ENCODE measurements around the gene GPC5. TPM values are rescaled to one million over a fixed set of nuclear protein-coding genes. Genes with fewer than 3 reads are reported as not detected.

GPC5 gene
- total and polyA plus RNA-seq, 4 donors: 0.51 to 22.4 (median 2.0) TPM

GRCh38 chr13:91773591-91774227 lies 375.3 kb downstream of the GPC5 start:
- Histone ChIP-seq H3K27me3 (ENCODE audit: control insufficient read depth in 4 of 4, insufficient read depth in 4 of 4, low read length in 3 of 4) (no peaks in the 10 kb centered on the region), H3K9me3 (ENCODE audit: control insufficient read depth in 4 of 4, low read length in 3 of 4) (no peaks in the 10 kb centered on the region), H3K9ac (ENCODE audit: low read depth in 1 of 2, low read length in 2 of 2) (no peak overlapping the region), H3K4me3 (ENCODE audit: low read depth in 1 of 3, low read length in 3 of 3) (no peak overlapping the region), H3K36me3 (ENCODE audit: control insufficient read depth in 4 of 4, insufficient read depth in 3 of 4, low read depth in 1 of 4, low read length in 3 of 4) (no peaks in the 10 kb centered on the region), H3K27ac (ENCODE audit: low read depth in 1 of 2, low read length in 2 of 2) (no peak overlapping the region), H3K4me1 (ENCODE audit: control insufficient read depth in 4 of 4, insufficient read depth in 4 of 4, low read length in 3 of 4) (peaks cover 0 to 2% (median under 1%) of the 10 kb centered on the region in 4 donors)
- 76% methylated on average over 3 of the region's 3 CpGs for WGBS
- TF ChIP-seq JUND (IDR thresholded peaks at IDR 0.05): no peak
- TF ChIP-seq FOXA1 (IDR thresholded peaks at IDR 0.05): no peak
- TF ChIP-seq CTCF (IDR thresholded peaks at IDR 0.05; ENCODE audit: low read depth, low read length, missing input control): no peak
- TF ChIP-seq EGR1 (IDR thresholded peaks at IDR 0.05; ENCODE audit: low read depth in 2 of 2): no peak
- TF ChIP-seq FOXA2 (IDR thresholded peaks at IDR 0.05): no peak
- TF ChIP-seq GABPA (IDR thresholded peaks at IDR 0.05 in 1 of 2, conservative IDR thresholded peaks at IDR 0.05 in 1 of 2): no peak
- TF ChIP-seq RXRA (IDR thresholded peaks at IDR 0.05): no peak
- no peak for DNase-seq (ENCODE audit: low spot score)

- Histone ChIP-seq H3K4me3 (ENCODE audit: low read depth in 1 of 3, low read length in 3 of 3) (no peak overlapping the region), H3K9me3 (ENCODE audit: control insufficient read depth in 4 of 4, low read length in 3 of 4) (no peaks in the 10 kb centered on the region), H3K4me1 (ENCODE audit: control insufficient read depth in 4 of 4, insufficient read depth in 4 of 4, low read length in 3 of 4) (peaks cover 0 to 2% (median under 1%) of the 10 kb centered on the region in 4 donors), H3K9ac (ENCODE audit: low read depth in 1 of 2, low read length in 2 of 2) (no peak overlapping the region), H3K36me3 (ENCODE audit: control insufficient read depth in 4 of 4, insufficient read depth in 3 of 4, low read depth in 1 of 4, low read length in 3 of 4) (no peaks in the 10 kb centered on the region), H3K27me3 (ENCODE audit: control insufficient read depth in 4 of 4, insufficient read depth in 4 of 4, low read length in 3 of 4) (no peaks in the 10 kb centered on the region), H3K27ac (ENCODE audit: low read depth in 1 of 2, low read length in 2 of 2) (no peak overlapping the region)
- DNase-seq (ENCODE audit: low spot score): no peak
- 98% methylated on average over 3 of the region's 3 CpGs for WGBS
- TF ChIP-seq REST (IDR thresholded peaks at IDR 0.05) (no peak), YY1 (IDR thresholded peaks at IDR 0.05) (no peak), FOXA2 (IDR thresholded peaks at IDR 0.05) (no peak), JUND (IDR thresholded peaks at IDR 0.05) (no peak), HNF4G (IDR thresholded peaks at IDR 0.05) (no peak), HNF4A (conservative IDR thresholded peaks at IDR 0.05) (no peak), ATF3 (IDR thresholded peaks at IDR 0.05) (no peak), MAX (IDR thresholded peaks at IDR 0.05) (no peak), EGR1 (IDR thresholded peaks at IDR 0.05; ENCODE audit: low read depth in 2 of 2) (no peak), ZBTB33 (IDR thresholded peaks at IDR 0.05) (no peak), FOXA1 (IDR thresholded peaks at IDR 0.05) (no peak), CTCF (IDR thresholded peaks at IDR 0.05; ENCODE audit: low read depth, low read length, missing input control) (no peak), RAD21 (IDR thresholded peaks at IDR 0.05) (no peak), GABPA (IDR thresholded peaks at IDR 0.05 in 1 of 2, conservative IDR thresholded peaks at IDR 0.05 in 1 of 2) (no peak), SP1 (IDR thresholded peaks at IDR 0.05) (no peak), NR2F2 (IDR thresholded peaks at IDR 0.05) (no peak), TAF1 (conservative IDR thresholded peaks at IDR 0.05) (no peak), RXRA (IDR thresholded peaks at IDR 0.05) (no peak)
Measured at GRCh38 chr13:91774397-91774796, 376.0 kb downstream of the GPC5 start.
